ENCODE measurements around the gene CLPSL1. TPM values are rescaled to one million over a fixed set of nuclear protein-coding genes. Genes with fewer than 3 reads are reported as not detected.

The CLPSL1 gene
- total and polyA plus RNA-seq, 12 donors: not detected

- Histone ChIP-seq H3K27me3 (peaks cover 12% of the 10 kb centered on the region), H3K27ac (no peak within 1 kb of the TSS), H3K4me3 (peak within 1 kb of the TSS in 2 of 4 donors; percentile 10 to 67), H3K36me3 (replicated peaks in 1 of 2) (no peaks in the 10 kb centered on the region), H3K4me1 (replicated peaks in 1 of 2) (peaks cover 6 to 7% of the 10 kb centered on the region in 2 donors), H3K9me3 (replicated peaks in 1 of 3) (no peaks in the 10 kb centered on the region)
- TF ChIP-seq CTCF (IDR thresholded peaks at IDR 0.05): no peak
- no peak for TF ChIP-seq POLR2A (IDR thresholded peaks at IDR 0.05)
- WGBS, 4 donors: 4 to 13% (median 4%) methylated on average over 23 to 56 of the region's 56 CpGs
- DNase-seq: no peak
- intact Hi-C loops (cut with DNase I): no loop called here
These were observed 4.2 kb upstream of the CLPSL1 start, which contains the start of gene CLPSL2 for GRCh38 chr6:35776364-35777215. Gene CLPSL2 (plus strand): TSS chr6:35776598. CDS start chr6:35776619, 21 bp downstream.

- Histone ChIP-seq H3K27me3 (peaks cover 12% of the 10 kb centered on the region), H3K9me3 (replicated peaks in 1 of 3) (no peaks in the 10 kb centered on the region), H3K4me1 (replicated peaks in 1 of 2) (peaks cover 6 to 7% of the 10 kb centered on the region in 2 donors), H3K36me3 (replicated peaks in 1 of 2) (no peaks in the 10 kb centered on the region), H3K27ac (no peak overlapping the region), H3K4me3 (no peak overlapping the region)
- WGBS, 4 donors: 75 to 85% (median 76%) methylated on average over 7 to 10 of the region's 10 CpGs
- no peak for DNase-seq
- TF ChIP-seq CTCF (IDR thresholded peaks at IDR 0.05): no peak
- intact Hi-C loops (cut with DNase I): no loop called here
These were observed 3.3 kb upstream of the CLPSL1 start for GRCh38 chr6:35777356-35778102.

GRCh38 chr6:35778437-35778836 lies 2.4 kb upstream of the CLPSL1 start:
- Histone ChIP-seq H3K4me1 (replicated peaks in 1 of 2) (peaks cover 6 to 7% of the 10 kb centered on the region in 2 donors), H3K36me3 (replicated peaks in 1 of 2) (no peaks in the 10 kb centered on the region), H3K27me3 (peaks cover 12% of the 10 kb centered on the region), H3K27ac (no peak overlapping the region), H3K9me3 (replicated peaks in 1 of 3) (no peaks in the 10 kb centered on the region), H3K4me3 (no peak overlapping the region)
- intact Hi-C loops (cut with DNase I): no loop called here
- TF ChIP-seq POLR2A (IDR thresholded peaks at IDR 0.05) (no peak), CTCF (IDR thresholded peaks at IDR 0.05) (no peak)
- 85 to 94% (median 89%) methylated on average over 2 of the region's 2 CpGs for WGBS, 4 donors
- DNase-seq: no peak

- no peak for TF ChIP-seq POLR2A (IDR thresholded peaks at IDR 0.05)
- intact Hi-C loops (cut with DNase I): no loop called here
- peaks cover 4 to 5% of the 10 kb centered on the region in 2 donors for H3K4me1 ChIP-seq (replicated peaks in 1 of 2)
- H3K27me3 ChIP-seq: peaks cover 4% of the 10 kb centered on the region
- H3K27ac ChIP-seq: no peak overlapping the region
- no peaks in the 10 kb centered on the region for H3K36me3 ChIP-seq (replicated peaks in 1 of 2)
- no peak overlapping the region for H3K4me3 ChIP-seq
- H3K9me3 ChIP-seq (replicated peaks in 1 of 3): no peaks in the 10 kb centered on the region
- 92 to 97% (median 92%) methylated on average over 2 of the region's 2 CpGs for WGBS, 4 donors
- no peak for DNase-seq
These were observed 471 bp downstream of the CLPSL1 start for GRCh38 chr6:35781290-35781689.
